Measurements from ENCODE around the gene PDZRN3.
"Not testable (repeated sequence)": the region's sequence is repeated elsewhere in the genome, so short reads cannot be mapped to it uniquely, and the experiment has no call there.

The PDZRN3 gene

DNA sequence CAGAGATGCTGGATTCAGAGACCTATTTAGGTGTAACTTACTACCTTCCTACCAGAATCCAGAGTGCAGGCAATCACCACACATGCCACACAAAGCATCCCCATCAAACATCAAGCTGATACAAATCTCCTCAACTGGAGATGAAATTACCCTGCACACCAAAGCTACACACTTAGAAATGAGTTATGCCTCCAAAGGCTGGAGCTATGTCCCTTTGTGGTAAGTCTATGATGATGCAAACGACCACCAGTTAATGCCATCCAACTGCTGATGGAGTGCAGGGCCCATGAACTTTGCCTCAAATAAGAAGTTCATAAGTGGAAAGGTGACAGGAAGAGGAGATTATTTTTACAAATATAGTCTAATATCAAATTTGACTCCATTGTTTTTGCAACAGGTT lies 38.1 kb downstream of the PDZRN3 start:
- DNase-seq (ENCODE audit: low spot score): no peak

DNA sequence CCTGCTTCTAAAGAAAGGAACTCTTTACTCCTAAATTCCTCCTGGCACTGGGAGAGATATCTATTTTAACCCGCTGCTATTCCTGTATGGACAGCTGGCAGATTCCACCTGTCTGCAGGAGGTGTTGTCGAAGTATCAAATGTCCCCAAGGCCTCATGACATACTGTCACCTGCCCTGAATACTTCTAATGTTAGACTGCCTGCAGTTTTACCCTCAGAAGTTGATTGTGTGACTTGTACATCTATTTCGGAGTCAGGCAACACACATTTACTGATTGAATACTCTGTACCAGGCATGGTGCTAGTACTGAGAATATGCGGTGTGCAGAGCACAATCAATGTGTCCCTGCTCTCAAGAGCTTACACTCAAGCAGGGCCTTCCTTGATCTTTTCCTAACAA lies 38.6 kb downstream of the PDZRN3 start:
- DNase-seq (ENCODE audit: low spot score): no peak

DNA sequence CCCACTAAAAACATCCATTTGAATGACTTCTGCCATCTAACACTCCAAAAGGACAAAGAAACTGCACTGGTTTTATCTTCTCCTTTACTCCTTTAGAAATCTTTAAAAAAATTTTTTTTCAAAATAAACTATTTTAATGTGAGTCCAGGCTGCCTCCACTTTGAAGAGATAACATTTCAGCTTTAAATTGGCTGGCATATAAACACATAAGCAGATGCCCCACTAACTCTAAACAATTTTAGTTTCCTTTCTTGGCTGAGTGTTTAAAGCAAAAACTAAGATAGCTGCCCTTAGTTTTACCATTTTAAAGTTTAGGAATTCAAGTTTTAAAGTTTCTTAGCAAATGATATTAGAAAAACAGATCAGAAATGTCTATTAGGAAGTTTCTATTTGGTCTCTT lies 39.9 kb downstream of the PDZRN3 start:
- DNase-seq (ENCODE audit: low spot score): no peak

DNA sequence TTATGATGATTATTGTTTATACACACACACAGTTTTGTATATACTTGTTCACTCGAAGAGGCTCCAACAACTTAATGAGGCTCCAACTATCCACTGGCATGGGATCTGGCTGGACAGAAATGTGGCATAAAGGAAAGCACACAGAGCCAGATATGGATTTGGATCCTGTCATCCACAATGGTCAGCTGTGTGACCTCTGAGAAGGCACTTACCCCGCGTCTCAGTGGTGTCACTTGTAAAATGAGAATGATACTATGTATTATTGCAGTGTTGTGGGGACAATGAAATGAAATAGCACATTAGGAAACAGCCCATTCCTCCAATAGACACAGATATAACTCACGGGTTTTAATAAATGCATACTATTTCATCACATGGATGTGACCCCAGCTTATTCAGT lies 42.2 kb downstream of the PDZRN3 start:
- DNase-seq (ENCODE audit: low spot score): no peak

DNA sequence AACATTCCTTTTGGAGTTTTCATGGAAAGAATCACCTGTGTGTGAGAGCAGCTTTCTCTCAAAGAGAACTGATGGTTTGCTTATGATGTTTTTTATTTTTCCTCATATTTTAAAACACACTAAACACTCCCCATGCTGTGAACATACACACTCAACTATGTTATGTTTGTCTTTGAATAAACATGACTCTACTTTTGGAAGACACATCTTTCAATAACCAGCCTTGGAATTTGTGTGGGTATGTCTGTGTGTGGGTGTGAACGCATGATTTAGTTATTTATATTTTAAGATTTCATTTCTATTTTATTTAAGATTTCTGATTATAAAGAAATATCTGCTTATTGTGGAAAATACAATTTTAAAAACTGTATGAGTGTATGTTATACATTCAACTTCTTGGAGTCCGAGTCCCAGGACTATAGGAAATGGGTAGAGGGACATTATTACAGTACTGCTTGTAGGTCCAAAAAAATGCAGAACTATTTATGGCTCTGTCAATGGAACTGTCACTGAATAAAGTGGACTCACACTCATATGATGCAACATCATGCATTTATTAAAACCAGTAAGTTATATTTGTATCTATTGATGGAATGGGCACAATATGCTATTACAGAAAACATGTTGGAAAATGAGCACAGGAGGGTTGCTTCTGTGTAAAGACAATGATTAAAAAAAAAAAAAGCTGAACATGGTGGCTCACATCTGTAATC lies 43.5 kb downstream of the PDZRN3 start:
- DNase-seq (ENCODE audit: low spot score): no peak

DNA sequence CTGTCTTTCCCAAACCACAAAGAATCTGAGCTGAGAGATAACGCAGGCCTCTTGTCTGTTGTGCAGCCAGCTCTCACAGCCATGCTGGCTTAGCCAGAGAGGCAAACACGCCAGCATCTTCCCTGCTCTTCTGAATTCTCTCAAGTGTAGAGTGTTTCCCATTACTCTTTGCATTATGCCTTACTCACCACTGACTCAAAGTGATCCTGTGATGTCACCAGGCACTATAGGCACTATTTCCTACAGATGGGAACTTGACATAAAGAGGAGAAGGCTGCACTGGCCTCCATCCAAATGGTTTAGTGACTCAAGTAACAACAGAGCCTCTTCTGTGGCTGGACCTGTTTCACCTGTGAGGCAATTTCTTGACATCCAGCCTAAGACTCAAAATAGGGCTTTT lies 44.4 kb downstream of the PDZRN3 start:
- no peak for DNase-seq (ENCODE audit: low spot score)

DNA sequence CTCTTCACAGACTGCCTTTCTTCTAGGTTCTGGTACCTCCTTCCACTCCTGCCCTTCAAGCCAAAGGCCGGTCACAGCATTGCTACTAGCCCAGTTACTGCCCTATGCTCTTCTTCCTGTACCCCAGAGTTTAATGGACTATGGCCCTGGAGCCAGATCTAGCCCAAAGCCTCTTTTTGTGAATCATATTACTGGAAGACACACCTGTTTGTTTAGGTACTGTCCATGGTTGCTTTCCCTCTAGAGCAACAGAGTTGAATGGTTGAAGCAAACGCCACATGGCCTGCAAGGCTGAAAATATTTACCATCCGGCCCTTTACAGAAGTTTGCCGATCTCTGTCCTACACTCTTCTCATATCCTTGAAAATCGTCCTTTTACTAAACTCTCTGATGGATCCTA lies 47.0 kb downstream of the PDZRN3 start:
- DNase-seq (ENCODE audit: low spot score): no peak

DNA sequence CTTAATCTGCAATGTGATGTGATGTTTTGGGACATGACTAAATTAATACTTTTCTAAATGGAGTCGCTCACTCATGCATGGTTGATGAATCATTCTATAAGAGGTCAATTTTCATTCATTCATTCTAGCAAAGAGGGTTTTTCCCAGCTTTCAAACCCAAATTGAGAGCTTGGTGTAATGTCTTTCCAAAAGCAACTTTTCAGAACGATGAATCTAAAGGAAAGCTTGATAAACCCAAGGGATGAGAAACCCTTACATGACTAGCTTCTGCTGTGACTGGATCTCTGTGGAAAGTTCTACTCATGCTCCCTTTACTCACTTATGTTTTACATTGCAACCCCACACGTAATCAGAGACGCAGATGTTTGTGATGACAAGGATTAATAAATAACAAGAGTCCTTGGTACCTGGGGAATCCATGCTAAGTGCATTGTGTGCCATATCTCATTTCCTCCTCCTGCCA lies 47.7 kb downstream of the PDZRN3 start:
- no peak for DNase-seq (ENCODE audit: low spot score)

DNA sequence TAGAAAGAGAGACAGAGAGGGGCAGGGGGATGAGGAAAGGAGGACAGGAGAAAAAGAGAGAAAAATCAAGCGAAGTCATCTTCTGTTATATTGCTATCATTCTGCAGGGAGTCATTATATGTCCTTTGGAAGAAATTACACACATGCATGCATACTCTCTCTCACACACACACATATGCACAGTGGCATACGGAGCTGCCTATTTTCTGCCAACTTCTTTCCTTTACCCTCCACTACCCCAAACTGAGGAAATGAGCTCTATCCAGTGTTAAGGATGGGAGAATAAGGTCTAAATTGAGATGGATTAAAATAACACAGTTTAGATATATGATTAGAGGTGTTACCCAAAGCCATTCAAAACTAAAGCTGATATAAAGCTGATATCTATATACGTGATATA lies 48.8 kb downstream of the PDZRN3 start:
- no peak for DNase-seq (ENCODE audit: low spot score)

DNA sequence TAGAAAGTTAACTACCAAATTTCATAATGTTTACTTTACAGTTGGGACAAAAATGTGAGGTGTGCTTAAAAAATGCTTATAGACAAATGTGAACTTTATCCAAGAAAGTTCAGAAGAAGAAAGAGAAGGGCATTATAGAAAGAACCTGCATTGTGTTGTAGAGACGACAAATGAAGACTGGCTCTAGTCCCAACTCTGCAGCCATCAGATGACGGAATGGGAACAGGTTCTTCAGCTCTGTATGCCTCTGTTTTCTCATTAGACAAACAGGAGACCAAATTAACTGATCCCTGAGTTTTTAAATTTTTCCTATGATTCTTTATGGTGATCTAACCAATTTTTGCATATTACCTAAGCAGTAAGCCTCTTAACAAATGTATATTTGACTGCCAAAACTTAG lies 49.2 kb downstream of the PDZRN3 start:
- no peak for DNase-seq (ENCODE audit: low spot score)

DNA sequence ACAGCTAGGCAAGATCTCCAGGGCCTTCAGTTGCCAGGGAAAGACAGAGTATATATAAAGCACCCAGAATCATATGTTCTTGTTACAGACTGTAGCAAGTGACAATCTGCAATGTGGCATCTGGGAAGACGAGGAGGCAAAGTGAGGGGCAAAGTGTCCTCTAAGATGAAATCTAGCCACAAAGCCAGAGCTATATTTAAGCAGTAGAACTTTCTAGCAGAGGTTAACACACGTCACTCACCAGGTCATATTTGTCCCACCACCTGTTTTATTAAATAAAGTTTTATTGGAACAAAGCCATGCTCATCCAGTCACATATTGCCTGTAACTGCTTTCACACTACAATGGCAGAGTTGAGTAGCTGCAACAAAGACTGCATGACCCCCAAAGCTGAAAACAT lies 51.5 kb downstream of the PDZRN3 start:
- DNase-seq (ENCODE audit: low spot score): no peak

DNA sequence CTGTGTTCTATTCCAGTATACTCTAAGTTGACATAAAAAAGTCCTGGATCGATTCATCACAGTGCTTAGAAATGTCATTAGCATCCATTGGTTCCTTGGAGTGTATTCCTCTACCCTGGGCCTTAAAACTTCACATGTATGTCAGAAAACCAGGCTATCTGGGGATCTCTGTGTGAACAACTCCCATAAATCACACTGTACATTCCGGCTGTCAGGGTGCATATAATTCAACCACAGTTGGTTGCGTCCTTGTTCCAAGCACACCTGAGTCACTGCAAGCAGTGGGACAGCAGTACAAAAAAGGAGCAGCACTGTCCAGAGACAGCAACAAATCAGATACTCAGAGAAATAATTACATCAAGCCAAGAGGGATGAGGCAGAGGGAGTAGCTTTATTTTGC lies 52.4 kb downstream of the PDZRN3 start:
- no peak for DNase-seq (ENCODE audit: low spot score)

DNA sequence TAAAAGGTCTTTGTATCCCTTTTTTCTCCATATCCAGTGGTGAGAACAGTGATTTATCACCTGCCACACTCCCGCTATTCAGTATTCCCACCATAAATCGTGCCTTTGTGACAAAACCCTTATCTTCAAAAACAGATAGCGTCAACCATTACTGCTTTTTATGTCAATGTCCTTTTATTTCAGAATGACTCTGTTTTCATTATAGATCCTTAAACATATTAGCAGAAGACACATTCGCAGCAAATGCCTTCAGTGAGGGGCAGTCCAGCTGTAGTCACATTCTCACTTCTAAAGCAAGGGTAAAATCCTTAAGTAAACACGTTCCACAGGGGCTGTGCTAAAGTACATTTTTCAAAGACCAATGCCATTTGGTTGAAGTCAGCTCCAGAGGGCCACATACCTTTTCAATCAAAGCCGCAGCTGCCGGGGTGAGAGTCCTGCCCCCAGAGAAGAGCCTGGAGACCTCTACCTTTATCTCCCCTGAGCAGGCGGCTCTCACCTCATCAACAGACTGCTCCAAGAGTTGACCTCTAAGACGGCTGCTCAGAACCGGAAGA lies 53.4 kb downstream of the PDZRN3 start:
- no peak for DNase-seq (ENCODE audit: low spot score)

DNA sequence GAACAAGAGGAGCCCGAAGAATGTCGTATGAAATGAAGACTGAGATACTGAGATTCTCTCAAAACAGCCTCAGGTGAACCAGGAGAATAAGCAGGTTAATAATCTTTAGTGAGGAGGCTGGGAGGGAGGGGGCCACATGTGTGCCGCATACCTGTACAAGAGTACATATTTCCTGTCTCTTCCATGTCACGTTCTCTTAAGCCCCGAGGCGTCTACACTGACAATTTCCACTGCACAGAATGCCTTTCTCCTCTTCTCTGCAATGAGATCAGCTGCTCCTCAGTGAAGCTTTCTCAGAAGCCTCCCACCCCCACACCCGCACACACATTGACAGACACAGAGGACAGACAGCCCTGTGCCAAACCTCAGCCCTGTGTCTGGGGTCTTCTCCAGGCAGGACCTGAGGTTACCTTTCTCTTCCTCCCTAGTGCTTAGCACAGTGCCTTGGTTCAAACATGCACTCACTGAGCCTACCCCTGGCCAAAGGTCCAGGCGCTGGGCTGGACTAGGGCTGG lies 55.4 kb downstream of the PDZRN3 start:
- no peak for DNase-seq (ENCODE audit: low spot score)

DNA sequence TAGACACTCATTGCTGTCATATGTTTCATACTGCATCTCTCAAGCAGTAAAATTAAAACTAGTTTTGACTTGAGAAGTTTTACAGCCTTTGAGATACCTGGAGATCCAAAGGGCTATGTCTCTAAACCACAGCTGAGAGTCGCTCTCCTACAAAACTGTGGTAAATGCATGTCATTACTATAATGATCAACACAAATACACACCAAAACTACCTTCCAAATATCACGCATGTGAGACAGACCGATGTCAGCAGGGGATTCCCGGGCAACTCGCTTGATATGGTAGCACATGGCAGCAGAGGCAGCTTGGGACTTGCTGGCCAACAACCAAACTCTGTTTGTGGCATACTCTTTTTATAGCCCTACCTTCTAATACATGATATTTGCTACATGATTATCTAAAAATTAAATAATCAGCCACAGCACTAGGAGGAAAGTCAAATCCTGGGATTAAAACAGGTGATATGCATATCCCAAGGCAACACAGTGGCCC lies 56.3 kb downstream of the PDZRN3 start:
- no peak for DNase-seq (ENCODE audit: low spot score)

DNA sequence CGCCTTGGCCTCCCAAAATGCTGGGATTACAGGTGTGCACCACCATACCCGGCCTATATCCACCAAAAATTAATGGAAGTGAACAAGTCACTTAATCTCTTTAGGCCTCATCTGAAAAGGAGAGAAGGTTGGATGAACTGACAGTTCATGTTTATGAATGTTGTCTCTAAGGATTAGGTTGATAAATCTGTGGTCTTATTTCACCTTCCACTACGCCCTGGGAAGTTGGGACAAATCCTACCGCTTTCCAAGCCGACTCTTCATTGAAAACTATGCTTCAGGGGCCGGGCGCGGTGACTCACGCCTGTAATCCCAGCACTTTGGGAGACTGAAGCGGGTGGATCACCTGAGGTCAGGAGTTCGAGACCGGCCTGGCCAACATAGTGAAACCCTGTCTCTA lies 59.4 kb downstream of the PDZRN3 start:
- not testable (repeated sequence) for DNase-seq (ENCODE audit: low spot score)

DNA sequence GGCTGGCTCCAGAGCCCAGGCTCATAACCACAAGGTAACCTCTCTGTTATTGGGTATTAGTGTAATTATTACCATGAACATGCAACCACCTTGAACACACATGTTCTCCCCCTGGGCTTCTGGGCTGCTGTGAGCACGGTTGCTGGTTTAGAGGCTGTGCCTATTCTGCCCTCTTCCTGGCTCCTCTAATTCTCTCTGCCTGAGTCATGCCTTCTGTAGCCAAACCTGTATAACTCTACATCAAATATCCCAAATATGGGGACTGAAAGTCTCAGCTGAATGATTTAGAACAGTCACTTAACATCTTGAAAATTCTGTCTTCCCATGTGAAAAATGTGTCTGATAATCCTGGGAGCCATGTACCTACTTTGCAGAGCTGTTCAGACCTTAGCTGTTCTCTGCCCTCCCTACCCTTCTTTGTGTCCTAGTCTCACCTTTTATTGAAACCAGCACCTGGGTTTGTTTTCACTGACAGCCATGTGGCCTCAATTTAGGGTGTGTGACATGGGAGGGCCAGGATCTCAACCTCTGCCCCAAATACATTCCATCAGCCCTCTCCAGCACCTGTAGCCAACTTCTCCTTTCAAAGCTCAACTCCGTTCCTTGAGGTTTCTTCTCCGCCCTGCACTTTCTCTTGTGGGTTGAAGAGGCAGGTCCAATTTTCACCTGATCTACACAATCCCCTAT lies 60.7 kb downstream of the PDZRN3 start:
- DNase-seq (ENCODE audit: low spot score): no peak

DNA sequence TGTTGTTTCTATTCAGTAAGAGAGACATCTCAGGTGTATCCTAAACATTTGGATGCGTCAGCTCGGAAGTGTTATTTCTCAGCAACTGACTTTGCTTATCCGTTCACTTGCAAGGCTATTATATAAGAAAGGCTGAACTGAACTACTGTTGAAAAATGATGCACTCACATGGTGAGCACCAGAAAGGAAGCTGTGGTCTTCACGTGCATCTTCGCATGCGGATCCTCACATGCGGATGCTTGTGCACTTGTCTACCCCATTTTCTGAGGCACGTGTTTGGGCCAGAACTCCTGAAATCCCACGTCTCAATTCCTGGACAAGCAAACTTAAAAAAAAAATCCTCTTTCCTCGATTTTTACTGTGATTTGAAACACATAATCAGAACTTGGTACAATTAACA lies 63.2 kb downstream of the PDZRN3 start:
- no peak for DNase-seq (ENCODE audit: low spot score)

DNA sequence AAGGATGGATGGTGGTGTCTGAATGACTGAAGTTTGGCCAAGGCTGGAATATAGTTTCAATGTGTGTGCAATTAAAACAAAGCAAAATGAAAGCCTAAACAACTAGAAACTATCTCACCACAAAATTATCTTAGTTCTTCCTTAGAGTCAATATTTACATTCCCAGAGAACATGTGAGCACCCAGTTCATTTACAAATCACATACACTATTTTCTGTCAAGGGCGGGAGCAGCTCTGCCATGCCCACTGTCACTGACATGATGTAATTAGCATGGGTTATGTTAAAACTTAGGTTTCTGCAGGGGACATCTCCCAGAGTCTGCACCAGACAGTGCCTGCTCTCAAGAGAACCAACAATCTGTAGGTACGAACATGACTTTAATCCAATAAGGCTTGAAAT lies 65.0 kb downstream of the PDZRN3 start:
- no peak for DNase-seq (ENCODE audit: low spot score)

DNA sequence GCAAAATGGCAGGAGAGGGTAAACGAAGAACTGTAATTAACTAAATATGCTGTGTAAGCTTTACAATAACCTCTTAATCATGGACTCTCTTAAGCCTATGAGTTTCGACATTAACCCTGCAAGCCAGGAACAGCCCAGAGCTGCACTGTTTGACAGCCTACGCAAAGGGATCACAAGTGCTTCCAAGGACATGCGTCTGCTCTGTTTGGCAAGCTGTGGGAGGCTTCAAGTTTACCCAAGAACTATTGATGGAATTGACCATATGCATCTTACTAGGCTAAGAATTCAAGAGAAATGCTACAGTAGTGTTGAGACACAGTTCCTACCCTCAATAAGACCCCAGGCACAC lies 66.0 kb downstream of the PDZRN3 start:
- no peak for DNase-seq (ENCODE audit: low spot score)

DNA sequence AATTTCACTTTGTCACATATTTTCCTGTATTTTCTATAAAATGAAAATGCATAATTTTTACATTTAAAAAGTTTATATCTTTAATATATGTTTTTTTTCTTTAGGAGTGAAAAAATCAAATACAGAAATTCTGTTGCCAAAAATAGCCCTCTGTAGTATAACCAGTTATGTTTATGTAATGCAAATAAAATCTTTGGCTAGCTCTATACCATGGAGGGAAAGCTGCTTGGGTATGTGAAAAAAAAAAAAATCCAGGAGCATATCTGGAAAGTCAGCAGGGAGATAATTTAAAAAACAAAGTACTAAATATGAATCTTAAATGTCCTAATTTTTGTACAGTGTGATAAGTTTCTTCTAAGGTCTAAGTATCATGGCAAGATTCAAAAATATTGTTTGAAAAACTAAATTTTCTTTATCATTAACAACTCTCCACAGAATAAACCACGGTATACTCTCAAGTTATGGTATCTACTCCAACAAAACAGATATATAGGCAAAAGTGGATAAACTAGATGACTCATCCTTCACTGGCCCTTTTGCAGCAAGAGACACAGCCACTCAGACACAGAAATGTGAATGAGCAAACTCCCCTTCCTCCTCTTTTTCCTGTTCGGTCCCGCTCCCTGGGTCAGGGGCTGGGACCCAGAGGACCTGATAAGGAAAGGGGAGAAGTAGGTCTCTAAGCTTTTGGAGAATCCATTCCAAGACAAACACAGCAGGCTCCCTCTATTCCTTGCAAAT lies 66.6 kb downstream of the PDZRN3 start:
- DNase-seq (ENCODE audit: low spot score): no peak

DNA sequence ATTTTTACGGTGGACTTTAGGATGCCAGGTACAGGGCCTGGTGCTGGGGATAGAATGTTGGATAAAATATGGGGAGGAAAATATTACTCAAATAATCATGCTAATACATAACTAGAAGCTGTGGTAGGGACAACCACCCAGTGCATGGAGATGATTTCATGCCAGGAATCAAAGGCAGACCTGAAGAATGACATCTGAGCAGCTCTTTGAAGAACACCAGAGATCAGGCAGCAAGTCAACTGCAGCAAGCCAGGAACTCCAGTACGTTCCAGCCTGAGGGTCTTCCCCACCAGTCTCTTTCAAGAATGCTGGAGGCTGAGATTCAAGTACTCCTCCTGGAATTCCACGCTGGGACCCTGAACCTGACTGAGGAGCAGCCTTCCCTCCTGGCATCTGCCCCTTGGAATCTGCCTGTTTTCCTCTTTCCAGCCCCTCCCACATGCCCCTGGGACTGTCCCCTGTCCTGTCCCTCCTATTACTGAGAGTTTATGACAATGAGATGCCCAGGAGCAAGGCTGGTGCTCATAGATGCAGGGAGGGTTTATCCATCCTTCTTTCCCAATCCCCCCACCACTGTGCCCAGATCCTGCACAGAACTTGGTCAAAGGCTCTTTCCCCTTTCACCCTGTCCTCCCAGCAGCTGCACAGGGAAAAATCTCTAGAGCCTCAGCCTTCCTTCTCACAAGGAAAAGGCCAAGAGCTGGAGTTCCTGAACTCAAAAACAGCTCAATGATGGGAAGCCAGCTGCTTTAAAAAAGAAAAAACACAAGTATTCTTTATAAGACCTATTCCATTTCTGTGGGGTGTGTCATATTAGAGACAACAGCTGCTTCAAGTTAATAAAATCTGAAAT lies 68.0 kb downstream of the PDZRN3 start:
- no peak for DNase-seq (ENCODE audit: low spot score)
